GF-D8 (cell line): Measurements from ENCODE around the gene LRRC8E.

Experiments
- DNase-seq: peaks from one replicate; lab custom pipeline; 2025; lab: John Stamatoyannopoulos, UW

The LRRC8E gene

DNA sequence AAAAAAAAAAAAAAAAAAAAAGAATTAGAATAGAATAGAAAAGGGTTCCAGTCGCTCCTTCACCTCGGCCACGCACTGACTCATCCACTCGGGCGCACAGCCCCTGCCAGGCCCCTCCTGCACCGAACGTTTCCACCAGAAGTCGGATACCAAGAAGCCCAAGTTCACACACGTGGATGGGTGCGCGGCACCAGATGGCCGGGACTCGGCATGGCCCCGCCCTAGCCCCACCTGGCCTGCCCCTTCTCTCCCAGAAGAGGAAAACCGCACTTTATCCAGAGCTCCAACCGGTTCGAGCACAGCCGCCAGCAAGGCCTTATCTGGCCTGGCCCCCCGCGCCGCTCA is 20.0 kb upstream of the LRRC8E start:
- no peak for DNase-seq

DNA sequence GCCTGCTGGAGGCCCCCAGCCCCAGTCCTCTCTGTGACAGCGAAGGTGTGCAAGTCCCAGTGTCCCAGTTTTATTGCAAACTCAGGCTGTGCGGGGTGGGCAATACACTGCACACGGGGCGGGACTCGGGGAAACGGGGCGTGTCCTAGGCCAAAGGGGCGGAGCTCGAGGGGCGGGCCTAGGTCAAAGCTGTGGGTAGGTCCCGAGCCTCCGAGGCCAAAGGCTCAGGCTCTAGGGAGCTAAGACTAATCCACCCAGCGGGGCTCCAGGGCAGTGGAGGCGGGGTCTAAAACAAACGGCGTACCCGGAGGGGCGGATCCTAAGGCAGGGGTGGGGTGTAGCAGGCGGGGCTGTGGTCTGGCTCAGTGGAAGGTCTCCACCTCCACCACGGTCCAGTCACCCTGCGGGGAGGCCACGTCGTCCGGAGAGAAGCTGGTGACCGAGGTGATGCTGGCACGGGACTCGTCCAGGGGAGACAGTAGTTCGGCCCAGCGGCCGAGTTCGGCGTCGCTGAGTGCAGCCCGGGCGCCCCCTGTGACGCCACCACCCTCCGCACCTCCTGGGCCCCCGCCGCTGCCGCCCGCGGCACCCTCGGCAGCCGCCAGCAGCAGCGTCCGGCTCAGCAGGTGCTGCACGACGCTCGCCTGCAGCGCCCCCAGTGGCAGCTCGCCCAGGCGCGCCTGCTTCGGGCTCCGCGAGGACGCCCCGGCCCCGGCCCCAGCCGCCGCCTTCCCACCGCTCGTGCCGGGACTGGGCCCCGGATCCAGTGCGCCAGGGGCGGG is 19.4 kb upstream of the LRRC8E start:
- DNase-seq: peak; percentile 53

DNA sequence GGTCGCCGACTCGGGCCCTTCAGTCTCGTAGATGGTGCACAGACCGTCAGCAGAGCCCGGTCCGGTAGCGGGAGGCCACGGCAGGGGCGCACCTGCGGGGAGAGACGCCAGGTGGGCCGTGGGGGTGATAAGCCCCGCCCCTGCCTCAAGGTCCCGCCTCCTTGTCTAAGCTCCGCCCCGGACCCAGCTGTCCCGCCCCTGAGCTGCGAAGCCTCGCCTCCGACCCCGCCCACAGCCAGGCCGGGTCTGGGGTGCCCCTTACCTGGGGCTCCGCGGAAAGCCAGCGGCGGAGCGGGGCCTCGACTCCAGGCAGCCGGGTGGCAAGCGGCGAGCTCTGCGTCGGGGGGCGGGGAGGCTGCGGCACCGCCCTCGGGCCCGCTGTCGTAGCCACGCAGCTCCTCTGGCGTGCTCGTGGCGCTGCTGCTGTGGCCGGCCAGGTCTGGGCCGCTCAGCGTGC is 18.8 kb upstream of the LRRC8E start:
- DNase-seq: no peak

DNA sequence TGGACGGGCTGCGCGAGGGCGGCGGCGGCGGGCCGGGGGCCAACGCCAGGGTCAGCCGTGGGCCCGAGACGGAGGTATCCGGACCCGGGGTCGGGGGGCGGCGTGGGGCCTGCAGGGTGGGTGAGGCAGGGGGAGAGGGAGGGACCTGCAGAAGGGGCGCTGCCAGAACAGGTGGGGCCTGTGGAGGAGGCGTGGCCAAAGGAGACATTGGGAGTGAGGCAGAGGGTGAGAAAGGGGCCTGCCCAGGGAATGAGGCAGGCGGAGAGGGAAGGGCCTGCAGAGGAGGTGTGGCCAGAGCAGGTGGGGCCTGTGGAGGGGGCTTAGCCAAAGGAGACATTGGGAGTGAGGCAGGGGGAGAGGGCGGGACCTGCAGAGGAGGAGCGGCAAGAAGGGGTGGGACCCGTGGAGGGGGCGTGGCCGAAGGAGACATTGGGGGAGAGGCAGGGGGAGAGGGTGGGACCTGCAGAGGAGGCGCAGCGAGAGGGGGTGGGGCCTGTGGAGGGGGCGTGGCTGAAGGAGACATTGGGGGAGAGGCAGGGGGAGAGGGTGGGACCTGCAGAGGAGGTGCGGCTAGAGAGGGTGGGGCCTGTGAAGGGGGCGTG is 18.3 kb upstream of the LRRC8E start:
- DNase-seq: peak; percentile 67

DNA sequence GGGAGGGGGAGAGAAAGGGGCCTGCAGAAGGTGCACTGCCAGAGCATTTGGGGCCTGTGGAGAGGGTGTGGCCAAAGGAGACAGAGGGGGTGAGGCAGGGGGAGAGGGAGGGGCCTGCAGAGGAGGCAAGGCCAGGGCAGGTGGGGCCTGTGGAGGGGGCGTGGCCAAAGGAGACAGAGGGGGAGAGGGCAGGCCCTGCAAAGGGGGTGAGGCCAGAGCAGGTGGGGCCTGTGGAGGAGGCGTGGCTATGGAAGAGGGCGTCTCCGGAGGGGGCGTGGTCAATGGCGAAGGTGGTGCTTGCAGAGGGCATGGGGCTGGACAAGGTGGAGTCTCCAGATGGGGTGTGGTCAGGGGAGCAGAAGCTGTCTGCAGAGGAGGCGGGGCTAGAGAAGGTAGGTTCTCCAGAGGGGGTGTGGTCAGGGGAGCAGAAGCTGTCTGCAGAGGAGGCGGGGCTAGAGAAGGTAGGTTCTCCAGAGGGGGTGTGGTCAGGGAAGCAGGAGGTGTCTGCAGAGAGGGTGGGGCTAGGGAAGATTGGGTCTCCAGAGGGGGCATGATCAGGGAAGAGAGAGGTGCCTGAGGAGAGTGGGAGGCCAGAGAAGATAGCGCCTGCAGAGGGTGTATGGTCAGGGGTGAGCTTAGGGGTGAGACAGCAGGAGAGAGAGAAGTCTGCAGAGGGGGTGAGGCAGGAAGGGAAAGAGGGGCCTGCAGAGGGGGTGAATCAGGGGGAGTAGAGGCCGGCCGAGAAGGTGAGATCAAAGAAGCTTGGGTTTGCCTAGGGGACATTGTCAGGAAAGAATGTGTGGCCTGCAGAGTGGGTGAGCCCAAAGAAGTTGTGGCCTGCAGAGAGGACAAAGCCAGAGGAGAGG is 17.5 kb upstream of the LRRC8E start:
- peak; percentile 89 for DNase-seq

DNA sequence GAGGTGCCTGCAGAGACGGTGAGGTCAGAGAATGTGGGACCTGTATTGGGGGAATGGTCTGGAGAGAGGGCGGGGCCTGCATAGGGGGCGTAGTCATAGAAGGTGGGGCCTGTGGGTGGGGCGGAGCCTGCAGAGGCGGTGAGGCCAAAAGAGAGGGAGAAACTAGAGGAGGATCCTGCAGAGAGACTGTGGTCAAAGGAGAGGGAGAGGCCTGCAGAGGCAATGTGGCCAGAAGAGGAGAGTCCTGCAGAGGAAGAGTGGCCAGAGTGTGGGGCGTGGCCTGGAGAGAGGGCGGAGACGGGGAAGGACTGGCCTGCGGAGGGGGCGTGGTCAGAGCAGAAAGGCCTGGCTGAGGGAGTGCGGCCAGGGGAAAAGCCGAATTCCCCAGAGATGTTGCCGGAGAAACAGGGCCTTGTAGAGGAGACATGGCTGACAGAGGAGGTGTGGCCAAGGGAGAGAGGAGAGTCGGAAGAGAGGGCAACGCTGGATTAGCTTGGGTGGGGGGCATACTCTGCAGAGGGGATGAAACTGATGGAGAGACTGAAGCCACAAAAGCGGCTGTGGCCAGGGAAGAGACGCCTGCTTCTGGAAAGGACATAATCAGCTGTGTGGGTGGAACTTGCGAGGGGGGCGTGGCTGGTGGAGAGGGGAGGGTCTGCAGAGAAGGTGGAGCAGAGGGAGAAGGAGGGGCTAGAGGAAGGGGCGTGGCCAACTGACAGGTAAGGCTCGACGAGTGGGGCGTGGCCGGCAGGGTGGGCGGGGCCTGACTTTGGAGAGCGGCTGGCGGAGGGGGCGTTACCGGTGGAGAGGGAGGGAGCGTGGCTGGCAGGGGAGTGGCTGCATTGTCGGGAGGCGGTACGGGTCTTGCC is 16.6 kb upstream of the LRRC8E start:
- DNase-seq: peak; percentile 66

DNA sequence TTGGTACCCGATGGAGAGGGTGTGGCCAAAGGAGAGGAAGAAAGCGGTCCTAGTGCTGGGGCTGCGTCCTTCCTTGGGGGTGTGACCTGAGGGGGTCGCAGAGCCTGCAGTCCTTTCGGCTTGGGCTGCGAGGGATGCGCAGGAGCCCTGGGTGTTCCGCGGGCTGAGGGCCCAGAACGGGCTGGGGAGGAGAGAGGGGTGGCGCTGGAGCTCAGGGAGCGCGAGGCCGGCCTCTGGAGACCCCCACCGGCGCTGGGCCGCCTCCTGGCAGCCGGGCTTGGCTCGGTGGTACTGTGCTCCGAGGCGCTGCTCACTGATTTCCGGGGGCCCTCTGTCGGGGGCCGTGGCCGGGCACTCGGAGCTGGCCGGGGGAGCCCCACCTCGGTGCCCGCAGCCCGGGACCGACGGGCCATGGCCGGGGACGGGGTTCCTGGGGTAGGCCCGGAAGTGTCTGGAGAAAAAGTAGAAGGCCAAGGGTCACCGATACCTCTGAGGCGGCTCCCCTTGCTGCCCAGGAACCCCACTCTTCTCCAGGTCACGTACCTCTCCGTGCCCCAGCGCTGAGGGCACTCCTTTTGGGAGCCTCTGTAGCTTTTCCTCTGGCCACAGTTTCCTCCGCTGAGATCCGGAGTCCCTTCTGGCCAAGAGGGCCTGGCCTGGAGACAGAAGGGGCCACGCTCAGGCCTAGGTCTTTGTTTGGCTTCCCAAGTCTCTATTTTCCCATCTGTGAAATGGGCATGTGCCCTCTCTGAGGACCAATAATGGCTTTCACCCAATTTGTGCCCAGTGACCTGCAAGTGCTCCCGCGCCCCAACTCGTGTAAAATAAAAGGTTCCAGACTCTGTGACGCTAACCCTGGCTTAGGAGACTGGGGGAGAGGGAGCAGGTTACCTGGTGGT is 15.8 kb upstream of the LRRC8E start:
- no peak for DNase-seq

DNA sequence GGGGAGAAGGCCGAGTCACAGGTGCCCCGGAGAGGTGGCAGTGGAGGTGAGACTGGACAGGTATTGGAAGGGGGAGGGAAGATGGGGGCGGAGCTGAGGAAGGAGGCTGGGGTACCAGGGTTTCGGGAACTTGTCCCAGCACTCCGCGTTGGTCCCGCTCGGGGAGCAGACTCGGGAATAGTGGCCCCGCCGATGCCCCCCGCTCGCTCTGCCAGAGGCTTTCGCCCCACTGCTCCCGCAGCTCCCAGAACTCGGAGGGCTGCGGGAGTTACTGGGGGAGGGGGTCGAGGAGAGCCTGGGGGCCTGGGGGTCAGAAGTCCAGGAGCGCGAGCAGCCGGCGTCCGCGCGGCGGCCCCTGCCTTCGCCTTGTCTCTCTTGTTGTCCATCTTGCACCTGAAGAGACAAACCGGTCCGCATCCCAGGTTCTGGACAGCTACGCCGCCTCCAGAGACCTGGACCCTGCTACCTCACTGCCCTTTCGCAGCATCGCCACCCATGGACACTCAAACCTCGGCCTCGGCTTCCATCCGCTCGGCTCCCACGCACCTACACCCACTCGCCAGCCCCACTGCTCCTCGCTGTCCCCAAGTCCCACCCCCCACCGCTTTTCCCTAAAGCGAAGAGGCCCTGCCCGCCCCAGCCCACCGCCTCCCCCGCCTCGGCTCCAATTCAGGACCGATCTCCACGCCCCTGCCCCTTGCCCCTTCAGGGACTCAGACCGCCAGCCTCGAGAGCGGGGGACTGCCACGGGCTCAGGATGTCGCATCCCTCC is 14.8 kb upstream of the LRRC8E start:
- DNase-seq: no peak

DNA sequence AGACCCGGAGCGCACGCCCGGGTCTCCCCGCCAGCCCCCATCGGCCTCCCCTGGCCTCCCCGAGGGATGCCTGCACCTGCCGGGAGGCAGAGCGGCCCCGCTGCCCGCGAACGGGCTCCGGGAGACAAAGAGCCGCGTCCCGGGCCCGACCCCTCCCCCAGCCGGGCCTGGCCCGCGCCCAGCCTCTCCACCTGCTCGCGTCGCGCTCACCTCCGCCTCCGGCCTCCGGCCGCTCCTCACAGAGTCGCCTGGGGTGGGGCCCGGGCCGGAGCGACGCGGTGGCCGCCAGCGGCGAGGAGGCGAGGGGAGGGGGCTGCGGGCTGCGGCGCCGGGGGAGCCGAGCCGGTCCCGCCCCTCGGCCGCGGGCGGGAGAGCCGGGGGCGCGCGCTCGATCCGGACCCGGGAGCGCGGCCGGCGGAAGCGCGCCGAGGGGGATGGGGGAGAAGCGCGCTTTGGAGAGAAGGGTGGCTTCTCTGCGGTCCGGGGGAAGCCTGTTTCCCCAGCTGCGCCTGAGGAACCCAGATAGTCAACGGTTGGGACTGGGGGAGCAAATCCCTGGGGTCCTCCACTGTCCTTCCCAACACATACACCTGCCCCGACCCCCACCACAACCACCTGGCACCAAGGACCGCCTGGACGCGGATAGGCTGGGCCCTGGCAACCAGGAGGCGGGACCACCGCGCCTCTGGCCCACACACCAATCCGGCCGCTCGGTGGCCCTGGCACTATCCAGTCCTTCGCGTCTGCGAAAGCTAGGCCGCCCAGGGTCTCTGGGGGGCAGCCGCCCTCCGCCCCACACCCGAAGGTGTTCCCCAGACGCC is 14.0 kb upstream of the LRRC8E start, which contains the start of gene PRR36:
PRR36 (minus strand) TSS at position 315 of the 821 bp plus-strand sequence. CDS start 701 bp downstream, outside the sequence.
- DNase-seq: no peak

DNA sequence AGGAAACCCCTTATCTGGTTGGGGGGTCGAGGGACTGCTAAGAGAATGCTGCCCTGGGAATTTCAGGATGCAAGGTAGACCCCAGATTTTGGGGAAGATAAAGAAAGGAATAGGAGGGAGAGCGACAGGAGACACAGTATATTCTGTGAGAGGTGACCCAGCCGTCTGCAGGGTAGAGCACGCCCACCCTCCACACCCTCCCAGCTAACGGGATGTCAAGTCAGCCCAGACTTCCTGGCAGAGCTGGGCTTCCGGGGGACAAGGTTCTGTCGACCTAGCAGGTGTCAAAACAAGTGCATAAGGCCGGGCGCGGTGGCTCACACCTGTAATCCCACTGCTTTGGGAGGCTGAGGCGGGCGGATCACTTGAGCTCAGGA is 13.4 kb upstream of the LRRC8E start:
- no peak for DNase-seq

DNA sequence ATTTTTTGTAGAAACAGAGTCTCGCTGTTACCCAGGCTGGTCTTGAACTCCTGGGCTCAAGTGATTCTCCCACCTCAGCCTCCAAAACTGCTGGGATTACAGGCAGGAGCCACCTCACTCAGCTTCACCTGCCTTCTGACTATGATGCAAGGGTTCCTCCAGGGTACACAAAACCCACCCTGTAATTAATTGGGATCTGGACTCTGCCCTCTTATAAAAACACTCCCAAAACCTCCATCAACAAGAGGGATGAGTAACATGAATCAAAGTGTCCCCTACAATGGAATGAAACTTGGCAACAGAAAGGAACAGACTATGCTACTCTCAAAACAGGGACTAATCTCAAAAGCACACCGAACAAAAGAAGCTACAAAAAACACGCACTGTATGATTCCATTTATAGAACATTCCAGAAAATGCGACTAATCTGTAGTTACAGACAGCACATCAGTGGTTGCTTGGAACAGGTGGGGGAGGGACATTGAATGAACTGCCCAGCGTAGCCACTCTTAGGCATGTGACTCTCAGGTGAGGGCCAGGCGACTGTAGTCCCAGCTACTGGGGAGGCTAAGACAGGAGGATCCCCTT is 11.0 kb upstream of the LRRC8E start:
- DNase-seq: no peak

DNA sequence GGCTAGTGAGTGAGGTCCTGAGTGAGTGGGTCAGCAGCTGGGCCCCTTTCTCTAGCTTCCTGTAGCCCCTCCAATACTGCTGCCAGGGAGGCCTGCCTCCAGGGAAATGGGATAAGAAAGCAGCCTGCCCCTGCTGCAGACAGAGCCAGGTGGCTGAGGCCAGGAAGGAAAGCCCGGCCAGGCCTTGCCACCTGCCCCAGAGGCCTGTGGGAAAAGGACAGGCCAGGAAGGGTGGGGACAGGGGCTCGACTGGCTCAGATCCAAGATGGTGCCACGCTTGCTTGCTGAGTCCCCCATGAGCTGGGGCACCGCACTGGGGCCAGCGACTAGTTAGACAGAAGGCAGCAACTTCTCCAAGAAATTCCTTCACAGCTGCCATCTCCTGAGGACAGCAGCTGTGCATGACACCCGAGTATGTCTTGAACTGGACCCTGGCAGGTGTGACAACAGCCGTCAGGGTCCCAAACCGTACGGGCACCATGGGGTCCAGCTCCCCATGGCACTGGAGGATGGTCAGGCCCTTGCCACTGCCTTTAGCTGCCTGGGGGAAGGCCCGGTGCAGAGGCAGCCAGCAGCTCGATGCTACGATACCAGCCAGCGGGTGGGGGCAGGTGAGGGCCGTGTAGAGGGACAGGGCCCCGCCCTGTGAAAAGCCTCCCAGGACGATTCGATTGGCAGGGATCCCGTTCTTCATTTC is 9.1 kb upstream of the LRRC8E start:
- no peak for DNase-seq

DNA sequence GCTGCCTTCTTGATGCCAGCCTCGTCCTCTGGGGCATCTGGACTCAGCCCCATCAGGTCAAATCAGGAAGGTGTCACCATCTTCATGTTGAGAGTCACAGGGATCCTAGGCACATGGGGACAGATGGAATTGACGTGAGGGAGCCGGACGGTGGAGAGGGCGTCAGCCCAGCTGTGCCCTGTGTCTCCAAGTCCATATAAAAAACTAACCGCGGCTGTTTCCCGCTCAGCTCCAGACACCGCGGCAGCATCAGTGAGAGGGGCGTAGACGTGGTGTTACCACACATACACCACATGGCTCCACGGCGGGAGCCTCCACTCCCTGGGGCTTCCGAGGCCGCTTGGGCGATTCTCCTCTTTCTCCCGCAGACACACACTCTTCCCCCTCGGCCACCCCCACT is 8.5 kb upstream of the LRRC8E start:
- DNase-seq: no peak

DNA sequence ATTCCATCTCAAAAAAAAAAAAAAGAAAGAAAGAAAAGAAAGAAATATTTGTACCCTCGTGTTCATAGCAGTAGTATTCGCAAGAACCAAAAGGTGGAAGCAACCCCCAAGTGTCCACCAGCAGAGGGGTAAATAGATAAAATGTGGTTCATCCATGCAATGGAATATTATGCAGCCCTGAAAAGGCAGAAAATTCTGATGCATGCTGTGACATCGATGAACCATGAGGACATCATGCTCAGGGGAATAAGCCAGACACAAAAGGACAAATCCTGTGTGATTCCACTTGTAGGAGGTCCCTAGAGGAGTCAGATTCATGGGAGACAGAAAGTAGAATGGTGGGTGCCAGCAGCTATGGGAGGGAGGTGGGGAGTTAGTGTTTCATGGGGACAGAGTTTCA is 6.4 kb upstream of the LRRC8E start:
- DNase-seq: no peak

DNA sequence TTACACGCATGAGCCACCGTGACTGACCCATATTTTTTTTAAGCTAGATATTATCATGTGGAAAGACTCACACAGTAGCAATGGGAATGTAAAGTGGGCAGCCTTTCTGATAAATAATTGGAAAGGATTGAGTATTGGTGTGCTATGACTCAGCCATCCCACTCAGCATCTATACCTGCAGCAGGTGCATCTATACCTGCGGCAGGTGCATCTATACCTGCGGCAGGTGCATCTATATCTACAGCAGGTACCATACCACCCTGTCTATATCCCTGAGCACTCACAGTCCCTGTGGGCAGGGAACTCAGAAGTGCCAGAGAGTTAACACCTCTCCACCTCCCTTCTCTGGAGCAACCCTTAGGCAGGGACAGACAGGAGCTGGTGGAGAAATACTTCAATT is 5.2 kb upstream of the LRRC8E start:
- DNase-seq: no peak

DNA sequence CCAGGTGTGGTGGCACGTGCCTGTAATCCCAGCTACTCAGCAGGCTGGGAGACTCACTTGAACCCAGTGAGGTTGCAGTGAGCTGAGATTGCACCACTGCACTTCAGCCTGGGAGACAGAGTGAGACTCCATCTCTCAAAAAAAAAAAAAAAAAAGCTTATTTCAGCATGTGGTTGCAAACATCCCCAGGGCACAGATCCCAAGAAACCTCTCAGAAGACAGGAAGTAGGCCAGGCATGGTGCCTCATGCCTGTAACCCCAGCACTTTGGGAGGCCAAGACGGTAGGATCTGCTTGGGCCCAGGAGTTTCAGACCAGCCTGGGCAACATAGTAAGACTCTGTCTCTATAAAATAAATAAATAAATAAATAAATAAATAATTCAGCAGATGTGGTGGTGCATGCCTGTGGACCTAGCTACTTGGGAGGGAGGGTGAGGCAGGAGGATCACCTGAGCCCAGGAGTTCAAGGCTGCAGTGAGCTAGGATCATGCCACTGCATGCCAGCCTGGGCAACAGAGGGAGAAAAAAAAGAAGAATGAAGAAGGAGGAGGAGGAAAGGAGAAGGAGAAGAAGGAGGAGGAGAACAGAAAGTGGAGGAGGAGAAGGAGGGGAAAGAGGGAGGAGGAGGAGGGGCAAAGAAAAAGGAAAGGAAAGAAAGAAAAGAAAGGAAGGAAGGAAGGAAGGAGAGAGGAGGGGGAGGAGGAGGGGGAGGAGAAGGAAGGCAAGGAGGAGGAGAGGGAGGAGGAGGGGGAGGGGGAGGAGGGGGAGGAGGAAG is 4.3 kb upstream of the LRRC8E start:
- no peak for DNase-seq

DNA sequence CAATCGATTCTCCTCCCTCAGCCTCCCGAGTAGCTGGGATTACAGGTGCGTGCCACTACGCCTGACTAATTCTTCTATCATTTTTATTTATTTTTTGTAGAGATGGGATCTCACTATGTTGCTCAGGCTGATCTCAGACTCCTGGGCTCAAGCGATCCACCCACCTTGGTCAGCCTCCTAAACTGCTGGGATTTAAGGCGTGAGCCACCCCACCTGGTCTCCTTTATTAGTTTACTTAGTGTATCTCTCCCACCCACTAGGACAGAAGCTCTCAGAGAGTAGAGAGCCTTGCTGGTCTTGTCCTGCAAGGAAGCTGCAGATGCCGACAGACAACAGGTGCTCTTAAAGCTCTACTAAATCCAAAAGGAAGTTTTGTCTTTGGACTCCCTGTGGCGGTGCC is 2.5 kb upstream of the LRRC8E start:
- DNase-seq: no peak
